ENCODE measurements around the gene POC1A.

DNA sequence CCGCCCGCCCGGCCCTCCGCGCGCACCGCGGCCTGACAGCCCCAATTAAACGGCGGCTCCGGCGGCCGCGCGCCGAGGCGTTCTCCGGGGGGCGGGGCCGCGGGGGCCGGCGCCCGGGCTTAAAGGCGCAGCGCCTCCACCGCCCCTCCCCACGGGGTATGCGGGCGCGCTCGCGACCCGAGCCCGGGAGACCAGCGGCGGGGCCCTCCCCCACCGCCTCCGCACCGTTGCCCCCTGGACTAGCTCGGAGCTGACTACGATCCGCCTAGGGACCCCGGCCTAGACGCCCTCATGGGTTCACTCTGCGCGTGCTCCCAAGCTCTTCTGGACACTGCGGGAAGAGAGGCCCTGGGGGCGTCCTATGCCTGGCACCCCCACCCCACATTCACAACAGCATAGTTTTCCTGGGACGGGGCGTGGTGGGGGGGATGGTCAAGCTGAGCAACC is 97.7 kb downstream of the POC1A start, which contains the start of gene DUSP7:
- TF ChIP-seq EZH2 (IDR thresholded peaks at IDR 0.05; ENCODE audit: low read length, unreplicated experiment) (no peak), EZH2phosphoT487 (IDR thresholded peaks at IDR 0.05; ENCODE audit: borderline replicate concordance, low read length) (no peak)
- TF ChIP-seq, protein P1, sequence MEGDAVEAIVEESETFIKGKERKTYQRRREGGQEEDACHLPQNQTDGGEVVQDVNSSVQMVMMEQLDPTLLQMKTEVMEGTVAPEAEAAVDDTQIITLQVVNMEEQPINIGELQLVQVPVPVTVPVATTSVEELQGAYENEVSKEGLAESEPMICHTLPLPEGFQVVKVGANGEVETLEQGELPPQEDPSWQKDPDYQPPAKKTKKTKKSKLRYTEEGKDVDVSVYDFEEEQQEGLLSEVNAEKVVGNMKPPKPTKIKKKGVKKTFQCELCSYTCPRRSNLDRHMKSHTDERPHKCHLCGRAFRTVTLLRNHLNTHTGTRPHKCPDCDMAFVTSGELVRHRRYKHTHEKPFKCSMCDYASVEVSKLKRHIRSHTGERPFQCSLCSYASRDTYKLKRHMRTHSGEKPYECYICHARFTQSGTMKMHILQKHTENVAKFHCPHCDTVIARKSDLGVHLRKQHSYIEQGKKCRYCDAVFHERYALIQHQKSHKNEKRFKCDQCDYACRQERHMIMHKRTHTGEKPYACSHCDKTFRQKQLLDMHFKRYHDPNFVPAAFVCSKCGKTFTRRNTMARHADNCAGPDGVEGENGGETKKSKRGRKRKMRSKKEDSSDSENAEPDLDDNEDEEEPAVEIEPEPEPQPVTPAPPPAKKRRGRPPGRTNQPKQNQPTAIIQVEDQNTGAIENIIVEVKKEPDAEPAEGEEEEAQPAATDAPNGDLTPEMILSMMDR (conservative IDR thresholded peaks at IDR 0.05; ENCODE audit: low read depth, low read length) = no peak
